Fibroblast of the conjunctiva (primary cell): ENCODE results near the gene TNRC6C.
A peak's percentile ranks its signal among the peaks of the same experiment; 100 is the strongest.
"Not testable (repeated sequence)": the region's sequence is repeated elsewhere in the genome, so short reads cannot be mapped to it uniquely, and the experiment has no call there.

Experiments
- DNase-seq: peaks from one replicate; pipeline ENCODE4 v3.0.0-alpha.2; 2010; ENCODE audit warnings: low read depth

Gene TNRC6C

DNA sequence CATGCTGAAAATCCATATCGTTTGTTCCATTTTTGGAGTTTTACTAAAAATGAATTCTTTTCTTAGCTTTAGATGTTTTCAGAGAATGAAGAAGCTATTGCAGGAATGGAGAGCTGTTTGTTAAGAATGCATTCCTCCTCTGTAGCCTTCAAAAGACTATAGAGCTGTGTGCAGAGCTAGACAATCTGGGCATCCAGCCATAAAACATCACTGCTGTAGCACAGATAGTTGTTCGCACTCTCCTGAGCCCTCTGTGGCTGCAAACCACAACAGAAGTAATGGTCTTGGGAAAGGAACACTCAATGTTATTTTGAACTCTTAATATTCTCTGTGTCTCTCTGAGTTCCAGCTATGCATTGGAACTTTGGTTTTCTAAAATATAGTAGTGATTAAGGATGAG is 4.9 kb downstream of the TNRC6C start:
- peak; percentile 79 for DNase-seq

DNA sequence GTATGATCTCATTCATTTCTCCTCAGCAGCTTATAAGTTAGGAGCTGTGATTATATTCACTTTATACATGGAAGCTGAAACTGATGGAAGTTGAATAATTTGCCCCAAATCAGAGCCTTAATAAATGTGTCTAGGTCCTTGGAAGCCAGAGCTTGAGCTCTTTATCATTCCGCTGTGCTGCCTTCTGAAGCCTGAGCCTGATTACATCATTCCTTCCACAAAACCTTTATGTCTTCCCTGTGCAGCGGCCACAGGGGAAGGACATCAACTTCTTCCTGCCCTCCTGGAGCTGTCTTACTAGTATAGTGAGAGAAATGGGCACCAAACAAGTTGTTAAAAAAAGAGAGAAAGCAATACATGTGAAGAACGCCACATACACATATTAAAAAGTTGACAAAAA is 6.8 kb downstream of the TNRC6C start:
- DNase-seq: no peak

- no peak for DNase-seq
Observed at GRCh38 chr17:77966476-77966875, 8.0 kb downstream of the TNRC6C start.

- DNase-seq: no peak
Observed at GRCh38 chr17:77968788-77969187, 10.3 kb downstream of the TNRC6C start.

DNA sequence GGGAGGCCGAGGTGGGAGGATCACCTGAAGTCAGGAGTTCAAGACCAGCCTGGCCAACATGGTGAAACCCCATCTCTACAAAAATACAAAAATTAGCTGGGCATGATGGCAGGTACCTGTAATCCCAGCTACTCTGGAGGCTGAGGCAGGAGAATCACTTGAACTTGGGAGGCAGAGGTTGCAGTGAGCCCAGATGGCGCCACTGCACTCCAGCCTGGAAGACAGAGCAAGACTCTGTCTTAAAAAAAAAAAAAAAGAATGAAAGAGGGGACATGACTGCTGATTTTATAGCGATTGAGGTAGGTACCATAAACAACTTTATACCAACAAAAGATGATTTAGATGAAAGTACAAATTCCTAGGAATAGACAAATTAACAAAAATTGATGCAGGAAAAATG is 13.8 kb downstream of the TNRC6C start:
- not testable (repeated sequence) for DNase-seq

DNA sequence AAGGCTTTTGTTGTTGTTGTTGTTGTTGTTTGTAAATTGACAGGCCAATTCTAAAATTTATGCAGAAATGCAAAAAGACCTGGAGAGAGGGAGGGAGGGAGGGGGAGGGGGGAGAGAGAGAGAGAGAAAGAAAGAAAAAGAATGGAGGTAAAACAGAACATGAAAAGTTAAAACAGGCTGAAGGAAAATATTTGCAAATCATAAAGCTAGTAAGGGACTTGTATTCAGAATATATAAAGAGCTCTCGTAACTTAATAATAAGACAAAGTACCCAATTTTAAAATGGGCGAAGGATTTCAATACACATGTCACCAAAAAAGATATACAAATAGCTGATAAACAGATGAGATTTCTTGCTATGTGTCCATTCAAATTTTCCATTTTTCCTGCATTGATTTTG is 15.4 kb downstream of the TNRC6C start:
- no peak for DNase-seq

DNA sequence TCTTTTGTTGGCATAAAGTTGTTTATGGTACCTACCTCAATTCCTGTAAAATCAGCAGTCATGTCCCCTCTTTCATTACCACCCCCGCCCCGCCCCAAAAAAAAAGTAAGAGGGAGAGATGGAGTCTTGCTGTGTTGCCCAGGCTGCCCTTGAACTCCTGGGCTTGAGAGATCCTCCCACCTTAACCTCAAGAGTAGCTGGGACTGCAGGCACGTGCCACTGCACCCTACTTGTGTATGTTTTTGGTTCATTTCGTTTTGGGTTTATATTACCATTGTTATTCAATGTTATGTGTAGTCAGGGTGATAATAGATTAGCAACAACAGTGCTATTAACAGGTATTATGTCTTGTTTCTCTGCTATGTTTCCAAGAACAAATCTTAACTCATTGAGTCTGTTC is 15.9 kb downstream of the TNRC6C start:
- no peak for DNase-seq

GRCh38 chr17:77982430-77982829 is 23.9 kb downstream of the TNRC6C start:
- DNase-seq: not testable (repeated sequence)

DNA sequence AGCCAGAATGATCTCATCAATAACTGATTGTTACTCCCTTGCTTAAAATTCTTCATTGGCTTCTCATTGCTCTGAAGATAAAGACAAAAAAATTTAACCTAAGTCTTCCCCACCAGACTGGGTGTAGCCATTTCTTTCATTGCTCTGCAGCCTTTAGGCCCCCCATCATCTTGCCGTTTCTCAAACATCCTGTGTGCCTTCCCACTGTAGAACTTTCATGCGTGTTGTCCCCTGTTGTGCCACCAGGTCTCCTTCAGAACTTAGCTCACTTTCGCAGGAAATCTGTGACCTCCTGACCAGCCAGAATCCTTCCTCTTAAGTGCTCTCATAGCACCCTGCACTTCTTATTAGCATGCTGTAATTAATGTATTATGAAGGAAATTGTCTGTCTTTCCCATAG is 31.8 kb downstream of the TNRC6C start:
- DNase-seq: no peak

GRCh38 chr17:77993735-77994134 is 35.2 kb downstream of the TNRC6C start:
- DNase-seq: not testable (repeated sequence)

GRCh38 chr17:77995146-77995852 is 36.8 kb downstream of the TNRC6C start:
- DNase-seq: no peak

DNA sequence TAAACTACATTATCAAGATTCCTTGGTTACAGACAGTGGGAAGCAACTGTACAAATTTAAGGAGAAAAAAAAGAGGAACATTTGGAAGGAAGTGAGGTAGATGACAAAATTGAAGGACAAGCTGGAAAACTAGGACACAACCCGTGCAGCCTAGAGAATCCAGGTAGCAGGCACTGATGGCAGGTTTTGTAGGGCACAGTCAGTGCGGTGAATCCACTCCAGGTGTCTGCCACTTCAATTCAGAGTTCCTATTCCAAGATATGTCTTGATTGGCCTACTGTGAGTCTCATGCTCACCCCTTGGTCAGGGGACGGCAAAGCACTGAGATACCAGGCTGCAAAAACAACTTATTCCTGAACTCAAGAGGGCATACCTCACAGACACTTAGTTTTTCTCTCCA is 37.8 kb downstream of the TNRC6C start:
- no peak for DNase-seq

DNA sequence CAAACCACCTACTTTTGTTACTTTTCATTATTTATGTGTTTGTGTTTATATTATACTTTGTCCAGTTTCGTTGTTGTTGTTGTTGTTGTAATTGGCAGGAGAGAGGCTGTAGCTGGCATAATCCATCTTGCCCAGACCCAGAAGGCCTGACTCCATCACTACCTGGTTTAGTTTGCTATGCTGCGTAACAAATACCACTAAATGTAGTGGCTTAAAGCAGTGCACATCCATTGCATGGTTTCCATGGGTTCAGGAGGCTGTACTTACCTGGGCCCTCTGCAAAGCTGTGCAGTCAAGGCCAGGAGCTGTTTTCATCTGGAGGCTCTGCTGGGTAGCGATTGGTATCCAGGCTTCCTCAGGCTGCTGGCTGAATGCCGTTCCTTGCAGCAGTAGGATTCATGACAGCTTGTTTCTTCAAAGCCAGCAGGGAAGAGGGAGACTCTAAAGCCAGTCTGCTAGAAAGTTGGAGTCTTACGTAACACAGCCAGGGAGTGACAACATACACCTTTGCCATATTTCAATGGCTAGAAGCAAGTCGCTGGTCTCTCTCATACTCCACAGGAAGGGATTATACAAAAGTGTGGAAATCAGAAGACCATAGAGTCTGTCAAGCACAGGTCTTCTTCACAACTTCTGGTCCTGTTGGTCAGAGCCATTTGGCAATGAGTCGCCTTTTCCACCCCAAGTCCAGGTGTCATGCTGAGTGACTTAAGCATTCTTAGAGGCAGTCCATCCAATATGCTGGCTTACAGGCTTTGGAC is 41.1 kb downstream of the TNRC6C start:
- no peak for DNase-seq

DNA sequence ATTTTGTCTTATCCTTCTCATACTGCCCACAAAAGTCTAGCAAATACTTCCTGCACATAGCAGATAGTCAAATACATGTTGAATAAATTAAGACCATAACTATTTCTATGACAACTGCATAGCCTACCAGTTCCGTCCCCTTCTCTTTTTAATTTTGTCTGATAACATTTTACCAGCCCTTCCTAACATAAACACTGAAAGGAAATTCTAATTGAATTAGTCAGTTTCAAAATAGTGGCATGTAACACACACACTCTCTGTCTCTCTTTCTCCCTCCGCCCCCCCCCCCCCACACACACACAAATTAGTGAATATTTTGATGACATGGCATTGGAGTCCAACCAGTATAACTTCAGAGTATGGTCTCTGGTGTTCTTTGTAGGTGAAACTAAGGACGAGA is 41.8 kb downstream of the TNRC6C start:
- no peak for DNase-seq

- no peak for DNase-seq
Observed at GRCh38 chr17:78001182-78001581, 42.7 kb downstream of the TNRC6C start.

- no peak for DNase-seq
Observed at GRCh38 chr17:78001612-78002011, 43.1 kb downstream of the TNRC6C start.

GRCh38 chr17:78002166-78002565 is 43.7 kb downstream of the TNRC6C start:
- DNase-seq: no peak

DNA sequence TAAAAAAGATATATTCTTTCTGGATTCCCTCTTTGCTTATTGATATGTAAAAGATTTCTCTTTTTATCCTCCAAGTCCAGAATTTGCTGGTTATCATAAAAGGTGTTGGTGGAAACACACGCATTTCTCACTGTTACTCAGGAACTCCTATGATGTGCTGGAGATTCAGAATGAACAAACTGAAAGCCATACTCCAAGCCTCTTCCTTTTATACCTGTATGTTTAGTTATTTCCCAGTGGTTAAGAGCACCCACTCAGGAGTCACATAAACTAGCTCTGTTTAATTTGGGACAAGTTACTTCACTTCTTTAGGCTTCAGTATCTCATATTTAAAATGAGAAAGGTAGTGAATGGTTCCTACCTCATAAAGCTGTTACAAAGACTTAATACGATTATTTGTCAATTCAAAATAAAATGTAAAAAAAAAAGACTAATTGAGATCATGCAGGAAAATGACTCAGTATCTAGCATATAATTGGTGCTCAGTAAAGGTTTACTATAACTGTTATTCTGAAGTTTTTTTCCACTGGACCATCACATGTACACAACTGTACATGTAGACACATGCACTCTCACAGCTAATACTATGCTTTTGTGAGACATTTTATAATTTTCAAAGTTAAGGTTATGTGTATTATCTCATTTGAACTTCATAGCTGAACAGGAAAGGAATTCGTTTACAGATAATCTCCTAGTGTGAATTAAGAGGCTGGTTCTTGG is 47.1 kb downstream of the TNRC6C start:
- DNase-seq: no peak

DNA sequence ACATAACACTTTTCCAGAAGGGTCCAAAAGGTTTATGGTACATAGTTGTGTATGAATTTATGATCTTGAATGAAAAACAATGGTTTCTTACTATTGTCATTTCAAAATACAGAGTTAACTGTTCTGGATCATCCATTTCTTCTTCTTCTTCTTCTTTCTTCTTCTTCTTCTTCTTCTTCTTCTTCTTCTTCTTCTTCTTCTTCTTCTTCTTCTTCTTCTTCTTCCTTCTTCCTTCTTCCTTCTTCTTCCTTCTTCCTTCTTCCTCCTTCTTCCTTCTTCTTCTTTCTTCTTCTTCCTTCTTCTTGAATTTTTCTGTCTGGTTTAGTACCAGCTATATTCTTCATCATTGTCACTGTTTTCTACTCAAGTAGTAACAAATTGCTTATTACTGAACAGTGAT is 47.8 kb downstream of the TNRC6C start:
- no peak for DNase-seq

GRCh38 chr17:78007647-78008046 is 49.1 kb downstream of the TNRC6C start:
- no peak for DNase-seq

GRCh38 chr17:78010759-78011158 is 52.3 kb downstream of the TNRC6C start:
- no peak for DNase-seq

GRCh38 chr17:78012428-78012827 is 53.9 kb downstream of the TNRC6C start:
- DNase-seq: no peak
